CD4-positive, alpha-beta T cell treated with Interleukin-2 at 100 ng/mL for 4 hours (primary cell): ENCODE data around the gene ZNF132.
"Not testable (repeated sequence)": the region's sequence is repeated elsewhere in the genome, so short reads cannot be mapped to it uniquely, and the experiment has no call there.

Experiments
- DNase-seq: peaks from one replicate; pipeline ENCODE4 v3.0.0-alpha.2; 2020; ENCODE audit warnings: low spot score

The ZNF132 gene

DNA sequence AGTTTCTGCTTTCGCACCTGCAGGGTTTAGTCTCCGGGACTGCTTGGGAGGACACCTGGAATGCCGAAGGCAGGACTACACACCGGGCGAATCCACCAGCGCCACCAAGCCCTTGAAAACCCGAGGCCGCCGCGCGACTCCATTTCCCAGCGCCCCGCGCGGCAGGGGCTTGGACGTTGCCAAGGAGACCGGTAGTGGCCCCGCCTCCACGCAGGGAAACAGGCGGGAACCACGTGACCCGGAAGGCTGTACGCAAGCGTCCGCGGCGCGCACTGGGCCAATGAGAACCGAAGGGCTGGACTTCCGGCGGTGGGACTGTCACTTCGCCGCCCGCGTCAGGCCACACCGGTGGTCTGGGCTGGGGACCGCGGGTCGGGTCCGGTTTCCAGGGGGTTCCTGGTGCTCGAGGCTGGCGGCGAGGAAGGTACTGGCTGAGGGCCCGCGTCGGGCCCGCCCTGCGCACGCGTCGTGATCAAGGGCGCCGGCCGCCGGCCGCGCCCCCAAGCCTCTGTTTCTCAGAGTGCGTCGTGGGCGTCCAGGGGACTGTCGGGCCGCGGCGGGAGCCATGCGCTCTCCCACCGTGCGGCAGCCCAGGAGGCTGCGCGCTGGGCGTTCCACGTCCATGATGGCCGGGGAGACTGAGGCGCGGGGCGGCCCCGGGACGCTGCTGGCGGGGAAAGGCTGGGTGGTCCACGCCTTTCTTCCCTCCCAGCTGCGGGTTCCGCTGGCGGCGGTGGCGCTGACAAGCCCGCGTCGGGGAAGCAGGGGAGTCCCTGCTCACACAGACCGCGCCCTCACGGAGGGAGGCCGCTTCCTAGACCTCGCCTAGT is 27.0 kb upstream of the ZNF132 start, which contains the start of gene ZNF324:
Gene ZNF324 (plus strand): TSS at position 321 of the 830 bp plus-strand sequence. CDS start 2,106 bp downstream, outside the sequence.
- DNase-seq = peak; percentile 96

DNA sequence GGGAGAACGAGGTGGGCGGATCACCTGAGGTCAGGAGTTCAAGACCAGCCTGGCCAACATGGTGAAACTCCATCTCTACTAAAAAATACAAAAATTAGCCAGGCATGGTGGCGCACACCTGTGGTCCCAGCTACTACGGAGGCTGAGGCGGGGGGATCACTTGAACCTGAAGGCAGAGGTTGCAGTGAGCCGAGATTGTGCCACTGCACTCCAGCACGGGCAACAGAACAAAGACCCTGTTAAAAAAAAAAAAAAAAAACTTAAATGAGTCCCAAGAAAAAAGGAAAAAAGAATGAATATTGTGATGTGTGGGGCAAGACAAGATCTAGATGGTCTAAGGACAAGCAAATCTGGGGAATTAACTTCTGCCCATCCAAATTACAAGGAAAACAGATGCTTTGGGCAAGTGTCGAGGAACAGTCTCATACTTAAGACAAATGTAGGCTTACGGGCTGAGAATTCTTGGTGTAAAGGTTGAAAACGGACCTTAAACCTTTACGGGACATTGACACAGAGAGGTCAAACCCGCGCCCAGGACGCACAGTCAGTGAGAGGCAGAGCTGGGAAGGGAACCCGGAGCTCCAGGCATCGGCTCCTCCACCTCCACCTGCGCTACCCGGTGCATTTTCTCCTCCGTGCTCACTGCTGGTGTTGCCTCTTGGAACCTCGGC is 26.3 kb upstream of the ZNF132 start:
- DNase-seq = no peak

DNA sequence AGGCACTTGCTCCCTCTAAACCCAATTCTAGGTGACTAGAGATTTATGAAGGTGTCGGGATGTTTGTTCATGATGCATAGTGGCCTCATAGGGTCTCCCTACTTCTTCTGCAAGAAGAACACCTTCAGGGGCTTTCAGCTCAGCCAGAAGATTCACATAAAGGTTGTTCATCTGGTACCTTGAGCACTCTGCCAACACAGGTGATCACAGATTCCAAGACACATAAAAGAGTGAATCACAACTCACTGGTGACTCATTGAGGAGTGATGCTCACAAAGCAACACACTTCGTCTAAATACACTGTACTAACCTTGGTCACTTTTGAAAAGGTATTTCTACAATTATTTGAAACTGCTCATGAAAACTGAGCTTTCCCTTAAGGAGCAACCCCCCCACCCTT is 20.1 kb upstream of the ZNF132 start:
- DNase-seq = no peak

DNA sequence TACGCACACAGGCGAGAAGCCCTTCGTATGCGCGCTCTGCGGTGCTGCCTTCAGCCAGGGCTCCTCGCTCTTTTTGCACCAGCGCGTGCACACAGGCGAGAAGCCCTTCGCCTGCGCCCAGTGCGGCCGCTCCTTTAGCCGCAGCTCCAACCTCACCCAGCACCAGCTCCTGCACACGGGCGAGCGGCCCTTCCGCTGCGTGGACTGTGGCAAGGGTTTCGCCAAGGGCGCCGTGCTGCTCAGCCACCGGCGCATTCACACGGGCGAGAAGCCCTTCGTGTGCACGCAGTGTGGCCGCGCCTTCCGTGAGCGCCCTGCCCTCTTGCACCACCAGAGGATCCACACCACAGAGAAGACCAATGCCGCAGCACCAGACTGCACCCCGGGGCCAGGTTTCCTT is 16.2 kb upstream of the ZNF132 start:
- no peak for DNase-seq

DNA sequence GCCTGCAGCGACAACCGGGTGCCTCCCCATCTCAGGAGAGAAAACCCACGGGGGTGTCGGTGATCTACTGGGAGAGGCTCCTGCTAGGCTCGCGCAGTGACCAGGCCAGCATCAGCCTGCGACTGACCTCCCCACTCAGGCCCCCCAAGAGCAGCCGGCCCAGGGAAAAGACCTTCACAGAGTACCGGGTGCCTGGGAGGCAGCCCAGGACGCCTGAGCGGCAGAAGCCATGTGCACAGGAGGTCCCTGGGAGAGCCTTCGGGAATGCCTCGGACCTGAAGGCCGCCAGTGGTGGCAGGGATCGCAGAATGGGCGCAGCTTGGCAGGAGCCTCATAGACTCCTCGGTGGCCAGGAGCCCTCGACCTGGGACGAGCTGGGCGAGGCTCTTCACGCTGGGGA is 15.4 kb upstream of the ZNF132 start:
- no peak for DNase-seq

DNA sequence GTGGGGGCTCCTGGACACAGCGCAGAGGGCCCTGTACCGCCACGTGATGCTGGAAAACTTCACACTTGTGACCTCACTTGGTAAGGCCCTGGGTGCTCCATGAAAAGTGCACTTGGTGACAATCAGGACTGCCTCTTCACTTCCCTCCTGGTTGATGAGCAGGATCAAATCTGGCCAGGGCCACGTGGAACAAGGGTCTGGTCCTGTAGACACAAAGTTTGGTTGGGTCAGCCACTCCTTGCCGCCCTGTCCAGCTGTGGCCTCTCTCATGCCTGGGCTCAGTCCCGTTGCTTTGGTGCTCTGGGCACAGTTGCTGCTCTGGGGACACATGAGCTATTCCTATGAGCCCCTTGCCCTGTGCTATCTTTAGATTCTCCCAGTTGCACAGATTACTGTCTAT is 13.8 kb upstream of the ZNF132 start:
- DNase-seq = no peak

DNA sequence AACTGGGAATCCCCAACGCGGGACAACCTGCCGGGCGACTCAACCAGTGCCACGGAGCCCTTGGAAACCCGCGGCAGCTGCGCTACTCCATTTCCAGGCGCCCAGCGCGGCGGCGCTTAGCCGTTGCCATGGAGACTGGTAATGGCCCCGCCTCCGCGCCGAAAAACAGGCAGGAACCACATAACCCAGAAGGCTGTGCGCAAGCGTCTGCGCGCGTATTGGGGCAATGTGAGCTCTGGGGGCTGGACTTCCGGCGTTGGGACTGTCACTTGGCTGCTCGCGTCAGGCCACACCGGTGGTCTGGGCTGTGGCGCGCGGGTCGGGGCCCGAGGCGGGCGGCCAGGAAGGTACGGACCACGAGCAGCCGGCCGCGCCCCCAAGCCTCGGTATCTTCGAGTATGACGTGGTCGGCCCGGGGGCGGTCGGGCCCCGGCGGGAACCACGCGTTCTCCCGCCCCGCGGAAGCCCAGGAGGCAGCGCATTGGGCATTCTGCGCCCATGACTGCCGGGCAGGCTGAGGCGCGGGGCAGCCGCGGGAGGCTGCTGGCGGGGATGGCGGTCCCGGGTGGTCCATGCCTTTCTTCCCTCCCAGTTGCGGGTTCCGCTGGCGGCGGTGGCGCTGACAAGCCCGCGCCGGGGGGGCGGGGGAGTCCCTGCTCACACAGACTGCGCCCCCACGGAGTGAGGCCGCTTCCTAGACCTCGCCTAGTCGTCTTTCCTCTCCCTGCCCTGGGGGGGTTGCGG is 11.6 kb upstream of the ZNF132 start, which contains the start of gene ZNF324B:
Gene ZNF324B (plus strand): TSS at position 265 of the 744 bp plus-strand sequence. CDS start 2,080 bp downstream, outside the sequence.
- peak; percentile 97 for DNase-seq

DNA sequence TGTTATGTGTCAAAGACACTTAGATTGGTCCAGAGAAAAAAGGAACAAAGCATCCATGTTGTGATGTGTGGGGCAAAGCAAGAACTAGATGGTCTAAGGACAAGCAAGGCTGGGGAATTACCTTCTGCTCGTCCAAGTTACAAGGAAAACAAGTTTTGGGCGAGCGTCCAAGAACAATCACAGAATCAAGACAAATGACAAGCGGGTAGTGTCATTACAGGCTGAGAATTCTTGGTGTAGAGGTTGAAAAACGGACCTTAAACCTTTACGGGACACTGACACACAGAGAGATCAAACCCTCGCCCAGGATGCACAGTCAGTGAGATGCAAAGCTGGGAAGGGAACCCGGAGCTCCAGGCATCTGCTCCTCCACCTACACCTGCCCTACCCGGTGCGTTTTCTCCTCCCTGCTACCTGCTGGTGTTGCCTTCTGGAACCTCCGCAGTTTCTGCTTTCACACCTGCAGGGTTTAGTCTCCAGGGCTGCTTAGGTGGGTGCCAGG is 11.0 kb upstream of the ZNF132 start:
- no peak for DNase-seq

DNA sequence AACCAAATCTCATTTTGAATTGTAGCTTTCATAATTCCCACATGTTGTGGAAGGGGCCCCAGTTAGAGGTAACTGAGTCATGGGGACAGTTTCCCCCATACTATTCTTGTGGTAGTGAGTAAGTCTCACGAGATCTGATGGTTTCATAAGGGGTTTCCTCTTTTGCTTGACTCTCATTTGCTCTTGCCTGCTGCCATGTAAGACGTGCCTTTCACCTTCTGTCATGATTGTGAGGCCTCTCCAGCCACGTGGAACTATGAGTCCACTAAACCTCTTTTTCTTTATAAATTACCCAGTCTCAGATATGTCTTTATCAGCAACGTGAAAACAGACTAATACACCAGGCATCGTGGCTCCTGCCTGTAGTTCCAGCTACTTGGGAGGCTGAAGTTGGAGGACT is 10.0 kb upstream of the ZNF132 start:
- not testable (repeated sequence) for DNase-seq

DNA sequence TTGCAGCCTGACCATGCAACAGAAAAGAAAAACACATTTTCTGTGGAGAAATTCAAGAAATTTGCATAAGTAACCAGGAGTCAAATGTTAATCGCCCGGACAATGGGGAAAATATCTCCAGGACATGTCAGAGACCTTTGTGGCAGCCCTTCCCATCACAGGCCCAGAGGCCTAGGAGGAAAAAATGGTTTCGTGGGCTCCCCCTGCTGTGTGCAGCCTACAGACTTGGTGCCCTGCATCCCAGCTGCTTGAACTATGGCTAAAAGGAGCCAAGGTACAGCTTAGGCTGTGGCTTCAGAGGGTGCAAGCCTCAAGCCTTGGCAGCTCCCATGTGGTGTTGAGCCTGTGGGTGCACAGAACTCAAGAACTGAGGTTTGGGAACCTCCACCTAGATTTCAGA is 8.9 kb upstream of the ZNF132 start:
- not testable (repeated sequence) for DNase-seq

DNA sequence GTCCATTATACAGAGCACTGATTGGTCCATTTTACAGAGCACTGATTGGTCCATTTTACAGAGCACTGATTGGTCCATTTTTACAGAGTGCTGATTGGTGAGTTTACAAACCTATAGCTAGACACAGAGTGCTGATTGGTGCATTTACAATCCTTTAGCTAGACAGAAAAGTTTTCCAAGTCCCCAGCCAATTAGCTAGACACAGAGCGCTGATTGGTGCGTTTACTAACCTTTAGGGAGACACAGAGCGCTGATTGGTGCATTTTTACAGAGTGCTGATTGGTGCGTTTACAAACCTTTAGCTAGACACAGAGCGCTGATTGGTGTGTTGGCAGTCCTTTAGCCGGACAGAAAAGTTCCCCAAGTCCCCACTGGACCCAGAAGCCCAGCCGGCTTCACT is 3.0 kb upstream of the ZNF132 start:
- not testable (repeated sequence) for DNase-seq

DNA sequence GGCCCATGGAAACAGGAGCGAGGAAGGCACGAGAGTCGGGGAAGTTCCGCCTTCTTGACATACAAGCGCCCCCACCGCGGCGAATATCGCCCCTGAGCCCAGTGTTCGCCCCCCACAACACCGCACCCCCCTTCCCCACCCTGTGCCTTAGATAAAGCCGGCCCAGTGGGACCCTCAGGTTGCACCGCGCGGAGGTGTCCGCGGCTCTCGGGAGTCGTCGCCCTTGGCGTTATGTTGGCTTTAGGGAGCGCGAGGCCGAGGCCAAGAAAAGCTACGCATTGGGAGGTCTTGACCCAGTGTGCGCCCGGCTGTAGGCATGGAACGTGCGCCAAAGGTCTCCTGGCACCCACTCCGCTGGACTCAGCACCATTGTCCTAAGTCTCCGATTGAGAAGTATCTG is 603 bp upstream of the ZNF132 start:
- DNase-seq = no peak

DNA sequence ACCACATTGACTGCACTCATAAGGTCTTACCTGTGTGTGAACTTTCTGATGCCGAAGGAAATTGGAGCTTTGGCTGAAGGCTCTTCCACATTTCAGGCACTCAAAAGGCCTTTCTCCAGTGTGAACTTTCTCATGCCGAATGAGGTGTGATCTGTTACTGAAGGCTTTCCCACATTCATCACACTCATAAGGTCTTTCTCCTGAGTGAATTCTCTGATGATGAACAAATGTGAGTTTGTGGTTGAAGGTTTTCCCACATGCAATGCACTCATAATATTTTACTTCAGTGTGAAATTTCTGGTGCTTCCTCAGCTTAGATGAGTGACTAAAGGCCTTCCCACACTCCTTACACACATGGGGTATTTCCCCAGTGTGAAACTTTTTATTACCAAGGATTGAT is 5.7 kb downstream of the ZNF132 start:
- DNase-seq = no peak

DNA sequence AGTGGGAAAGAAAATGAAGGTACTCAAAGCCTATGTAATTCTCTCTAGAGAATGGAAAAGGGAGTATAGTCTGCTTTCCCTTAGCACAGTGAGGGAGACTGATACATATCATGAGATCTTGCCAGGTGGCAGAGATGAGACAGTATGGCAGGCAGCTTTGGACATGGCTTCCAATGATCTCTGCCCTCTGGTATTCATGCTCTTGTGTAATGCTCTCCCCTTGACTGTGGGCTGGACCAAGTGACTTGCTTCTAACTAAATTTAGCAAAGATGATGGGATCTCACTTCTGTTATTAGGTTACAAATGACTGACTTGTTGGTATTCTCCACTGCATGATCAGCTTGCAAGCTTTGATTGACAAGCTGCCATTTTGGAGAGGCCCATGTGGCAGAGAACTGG is 10.2 kb downstream of the ZNF132 start:
- DNase-seq = no peak

DNA sequence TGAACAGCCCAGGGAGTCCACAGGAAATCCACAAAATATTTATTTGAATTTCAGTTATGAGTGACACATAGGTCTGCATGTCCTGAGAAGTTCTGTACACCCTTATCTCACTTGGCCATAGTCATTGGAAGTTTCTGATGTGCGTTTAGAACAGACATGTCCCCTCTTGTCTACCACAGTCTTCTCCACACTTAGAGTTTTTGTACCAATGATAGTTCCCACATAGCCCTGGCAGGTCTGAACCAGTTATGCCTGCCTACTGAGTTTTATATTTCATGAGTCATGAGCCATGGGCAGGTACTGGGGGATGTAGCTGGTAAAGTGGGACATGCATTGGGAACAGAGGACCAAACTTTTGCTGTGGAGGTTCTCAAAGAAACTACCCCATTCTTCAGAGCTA is 11.3 kb downstream of the ZNF132 start:
- DNase-seq = no peak

DNA sequence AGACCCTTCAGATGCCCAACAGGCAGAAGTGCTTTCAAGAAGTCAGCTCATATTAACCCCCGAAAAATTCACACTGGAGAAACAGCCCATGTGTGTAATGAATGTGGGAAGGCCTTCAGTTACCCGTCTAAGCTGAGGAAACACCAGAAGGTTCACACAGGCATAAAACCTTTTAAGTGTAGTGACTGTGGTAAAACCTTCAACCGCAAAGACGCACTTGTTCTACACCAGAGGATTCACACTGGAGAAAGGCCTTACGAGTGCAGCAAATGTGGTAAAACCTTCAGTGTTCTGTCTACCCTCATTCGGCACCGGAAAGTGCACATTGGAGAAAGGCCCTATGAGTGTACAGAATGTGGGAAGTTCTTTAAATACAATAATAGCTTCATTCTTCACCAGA is 22.9 kb downstream of the ZNF132 start:
- no peak for DNase-seq

DNA sequence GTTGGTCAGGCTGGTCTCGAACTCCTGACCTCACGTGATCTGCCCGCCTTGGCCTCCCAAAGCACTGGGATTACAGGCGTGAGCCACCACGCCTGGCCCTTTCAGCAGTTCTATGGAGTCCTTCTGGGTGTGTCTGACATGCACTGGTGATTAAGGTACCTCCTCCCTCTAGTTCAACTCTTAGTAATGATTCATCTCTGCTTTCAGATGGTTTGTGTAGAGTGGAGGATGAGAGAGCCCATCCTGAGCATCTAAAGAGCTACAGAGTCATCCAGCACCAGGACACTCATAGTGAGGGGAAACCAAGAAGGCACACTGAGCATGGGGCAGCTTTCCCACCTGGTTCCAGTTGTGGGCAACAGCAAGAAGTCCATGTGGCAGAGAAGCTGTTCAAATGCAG is 23.3 kb downstream of the ZNF132 start:
- no peak for DNase-seq

DNA sequence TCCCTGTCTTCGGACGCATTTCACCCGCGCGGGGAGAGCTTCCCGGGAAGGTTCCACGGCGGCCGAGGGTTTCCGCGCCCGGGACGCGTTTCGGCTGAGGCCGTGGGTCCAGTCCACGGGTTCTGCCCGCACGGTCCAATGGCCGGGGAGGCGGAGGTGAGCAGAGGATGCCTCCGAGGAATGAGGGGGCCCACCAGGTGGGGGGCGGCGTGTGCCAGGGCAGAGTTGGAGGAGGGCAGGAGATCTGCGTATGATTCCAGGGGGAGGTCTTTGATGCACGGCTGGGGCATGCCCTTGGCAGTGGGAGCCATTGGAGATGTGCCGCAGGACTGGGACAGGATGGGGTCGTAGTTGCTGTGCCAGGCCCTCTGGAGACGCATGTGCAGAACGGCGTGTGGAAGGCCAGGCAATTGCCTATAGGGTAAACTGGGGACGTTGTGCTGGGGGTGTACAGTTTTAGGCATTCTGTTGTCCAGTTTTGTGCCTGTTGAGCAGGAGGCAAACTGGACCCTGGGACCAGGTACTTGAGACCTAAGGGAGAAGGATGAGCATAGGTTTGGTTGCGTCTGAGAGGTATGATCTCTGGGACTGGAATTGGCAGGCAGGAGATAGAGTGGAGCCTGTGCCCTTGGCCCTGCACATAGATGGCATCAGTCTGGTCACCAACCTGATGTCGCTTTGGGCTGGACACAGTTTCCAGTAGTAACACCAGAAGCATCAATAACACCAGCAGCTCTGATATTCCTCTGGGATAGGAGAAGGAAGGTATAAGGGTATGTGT is 30.8 kb downstream of the ZNF132 start:
- no peak for DNase-seq

DNA sequence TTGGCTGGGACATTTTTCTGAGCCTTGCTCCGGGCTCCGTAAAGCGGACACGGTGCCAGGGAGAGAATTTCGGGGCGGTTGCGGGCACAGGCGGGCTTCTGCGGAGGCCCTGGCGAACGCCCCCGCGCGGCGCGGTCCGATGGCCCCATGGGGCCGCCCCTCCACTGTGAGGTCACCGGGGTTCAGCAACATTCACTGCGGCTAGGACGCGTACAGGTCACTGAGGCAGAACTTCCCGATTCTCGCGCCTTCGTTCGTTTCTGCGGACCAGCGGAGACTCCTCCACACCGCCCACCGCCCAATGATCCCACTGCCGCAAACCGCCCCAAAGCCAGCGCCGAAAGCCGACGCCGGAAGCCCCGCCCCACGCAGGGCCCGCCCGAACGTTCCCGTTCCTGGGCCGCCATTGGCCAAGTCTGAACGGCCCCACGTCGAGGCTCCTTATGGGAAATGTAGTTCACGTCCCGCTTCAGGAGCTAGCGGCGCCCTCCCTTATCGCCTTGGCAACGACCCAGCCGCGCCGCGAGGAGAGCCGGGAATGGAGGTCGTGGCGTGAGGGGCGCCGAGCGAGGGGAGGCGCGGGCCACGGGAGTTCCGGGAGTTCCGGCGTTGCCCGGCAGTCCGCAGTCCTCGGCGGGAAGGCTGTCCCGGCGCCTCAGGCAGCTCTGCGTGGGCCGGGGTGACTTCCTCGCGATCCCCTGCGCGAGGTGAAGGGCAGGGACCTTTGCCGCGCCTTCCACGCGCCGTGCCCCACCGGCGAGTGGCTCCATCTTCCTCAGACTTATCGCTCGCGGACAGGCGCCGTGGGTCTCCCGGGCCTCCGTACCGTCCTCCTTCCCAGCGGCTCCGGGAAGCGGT is 31.6 kb downstream of the ZNF132 start, which contains the start of gene ZNF584:
Gene ZNF584 (plus strand): TSS at position 498 of the 858 bp plus-strand sequence. CDS start 499 bp downstream, outside the sequence.
- DNase-seq = peak; percentile 95

DNA sequence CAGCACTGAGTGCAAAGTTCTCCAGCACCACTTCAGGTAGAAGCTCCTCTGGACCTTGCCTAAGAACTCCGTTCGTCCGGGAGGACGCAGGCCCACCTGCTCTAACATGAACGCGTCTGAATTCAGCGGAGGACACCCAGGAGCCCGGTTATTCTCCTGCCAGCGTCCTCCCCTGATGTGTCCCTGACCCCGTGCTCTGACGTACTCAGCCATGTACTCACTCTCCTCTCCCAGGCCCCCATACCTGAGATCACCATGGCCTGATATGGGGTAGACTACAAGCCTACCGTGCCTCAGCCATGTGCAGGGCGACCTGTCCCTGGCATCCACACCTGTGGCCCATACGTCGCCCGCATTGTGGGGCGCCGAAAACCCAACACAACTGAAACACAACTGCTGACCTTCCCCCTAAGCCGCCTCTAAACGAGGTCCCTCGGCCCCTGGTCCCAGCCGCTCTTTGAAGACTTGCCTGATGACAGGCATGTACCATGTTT is 32.2 kb downstream of the ZNF132 start:
- no peak for DNase-seq
